HepG2 (cell line): ENCODE results near the gene HSPA1L. TPM values are rescaled to one million over a fixed set of nuclear protein-coding genes. Genes with fewer than 3 reads are reported as not detected.

Experiments used
- AGO2 ChIP-seq: fragments of 200-400 bp; formaldehyde crosslinking; optimal IDR thresholded peaks from 2 replicates; pipeline ENCODE3; 2017; ENCODE audit warnings: mild to moderate bottlenecking, low read depth, low read length, moderate library complexity
- CAMTA2 ChIP-seq: sonication (generic); formaldehyde crosslinking; IDR thresholded peaks from 2 replicates; pipeline ENCODE4 v1.4.0; 2020; ENCODE audit warnings: mild to moderate bottlenecking, missing genetic modification reagents, borderline replicate concordance
- HNF4G ChIP-seq, 2 experiments: sonication (generic) in 1 of 2; formaldehyde crosslinking in 1 of 2; IDR thresholded peaks; 2 replicates each; pipeline versions ENCODE4 v1.4.0 to v1.6.1; 2011 to 2020; ENCODE audit warnings: borderline replicate concordance in 2 of 2, low read depth in 2 of 2, mild to moderate bottlenecking in 2 of 2, low read length in 1 of 2, missing genetic modification reagents in 1 of 2, moderate library complexity in 1 of 2
- HOXA9 ChIP-seq: sonication (generic); formaldehyde crosslinking; IDR thresholded peaks from 2 replicates; pipeline ENCODE4 v1.8.1; 2022; ENCODE audit warnings: missing genetic modification reagents, mild to moderate bottlenecking, moderate library complexity, borderline replicate concordance
- MATR3 ChIP-seq: sonication (generic); formaldehyde crosslinking; IDR thresholded peaks from 2 replicates; pipeline ENCODE4 v1.4.0; 2020; ENCODE audit warnings: missing genetic modification reagents
- POLR2A ChIP-seq, 2 experiments: IDR thresholded peaks; 2 replicates each; pipeline ENCODE4 v1.6.1; 2011; ENCODE audit warnings: low read depth in 2 of 2, low read length in 2 of 2, mild to moderate bottlenecking in 1 of 2, moderate library complexity in 1 of 2; ENCODE audit not compliant: insufficient read depth in 1 of 2
- RAD21 ChIP-seq: fragments of 450-650 bp; formaldehyde crosslinking; IDR thresholded peaks from 2 replicates; pipeline ENCODE4 v1.5.0; 2020; ENCODE audit warnings: mild to moderate bottlenecking
- SIX1 ChIP-seq: sonication (generic); formaldehyde crosslinking; IDR thresholded peaks from 2 replicates; pipeline ENCODE4 v1.4.0; 2020; ENCODE audit warnings: missing genetic modification reagents, borderline replicate concordance
- ZNF543 ChIP-seq: sonication (generic); formaldehyde crosslinking; IDR thresholded peaks from 2 replicates; pipeline ENCODE4 v1.4.0; 2020; ENCODE audit warnings: mild to moderate bottlenecking, missing genetic modification reagents
- ZNF687 ChIP-seq: sonication (generic); formaldehyde crosslinking; IDR thresholded peaks from 2 replicates; pipeline ENCODE4 v1.5.1; 2020; ENCODE audit warnings: mild to moderate bottlenecking, missing genetic modification reagents, moderate library complexity
- ZSCAN5A ChIP-seq: sonication (generic); formaldehyde crosslinking; IDR thresholded peaks from 2 replicates; pipeline ENCODE4 v1.8.0; 2022; ENCODE audit warnings: mild to moderate bottlenecking, missing genetic modification reagents, borderline replicate concordance
- polyA plus RNA-seq, 8 experiments: library from polyadenylated mRNA; depleted of rRNA in 3 of 8; stranded (reverse) in 7 of 8; unstranded in 1 of 8; fragments of >200 nt; fragmentation: Illumina TruSeq in 4 of 8; extraction: Trizol in 4 of 8; gene quantifications; 2 replicates each; pipeline versions ENCODE4 v1.2.1 to v1.2.3, GENCODE V29; 2011 to 2016; ENCODE audit warnings: low read depth in 4 of 8, missing spikeins in 1 of 8, mixed read lengths in 1 of 8; ENCODE audit not compliant: insufficient read depth in 1 of 8
- total RNA-seq, 5 experiments: library from RNA; depleted of rRNA; stranded (reverse); fragments of >200 nt; fragmentation: Illumina TruSeq; extraction: Trizol; gene quantifications; 2 replicates each; pipeline ENCODE4 v1.2.3, GENCODE V29; 2016; ENCODE audit warnings: low read depth in 1 of 5
- TF ChIP-seq, protein P1 (sequence below), 2 experiments: sonication (generic) in 1 of 2; formaldehyde crosslinking in 1 of 2; IDR thresholded peaks; 2 replicates each; pipeline versions ENCODE4 v1.5.1 to v1.6.1; 2011 to 2020; ENCODE audit warnings: borderline replicate concordance in 1 of 2, low read depth in 1 of 2, low read length in 1 of 2, mild to moderate bottlenecking in 1 of 2, missing genetic modification reagents in 1 of 2, moderate library complexity in 1 of 2
- TF ChIP-seq, protein P2 (sequence below): sonication (generic); formaldehyde crosslinking; IDR thresholded peaks from 2 replicates; pipeline ENCODE4 v1.4.0; 2020; ENCODE audit warnings: missing genetic modification reagents
- TF ChIP-seq, protein P3 (sequence below): IDR thresholded peaks from 2 replicates; pipeline ENCODE4 v1.6.1; 2016; ENCODE audit warnings: missing compliant biosample characterization, missing genetic modification reagents, borderline replicate concordance

The HSPA1L gene
- total and polyA plus RNA-seq, 2 of the 13 experiments (the other 11 are each of a cell fraction or from before 2014, with no cell fraction given) = 0.55 to 1.0 TPM

- no peak for TF ChIP-seq ZNF687 (CRISPR knock-in tag)
- TF ChIP-seq AGO2 = peak; percentile 35
- TF ChIP-seq SIX1 (CRISPR knock-in tag) = no peak
- 0 out of 2 replicates have a peak, but pooled peaks have one; percentile 14 for TF ChIP-seq HOXA9
- no peak for TF ChIP-seq ZSCAN5A
- peak in 1 of 2 experiments; percentile 61; a peak in 3 of 4 replicates for TF ChIP-seq POLR2A (IDR thresholded peaks at IDR 0.05; ENCODE audit: insufficient read depth in 1 of 2, low read depth in 2 of 2, low read length in 2 of 2)
- no peak for TF ChIP-seq RAD21 (CRISPR knock-in tag)
- TF ChIP-seq HNF4G (IDR thresholded peaks at IDR 0.05; ENCODE audit: borderline replicate concordance, low read depth, low read length) = no peak
- no peak for TF ChIP-seq HNF4G (CRISPR knock-in tag; IDR thresholded peaks at IDR 0.05; ENCODE audit: borderline replicate concordance, low read depth)
- TF ChIP-seq CAMTA2 (CRISPR knock-in tag) = no peak; the same call in 1 of the 2 replicates
- TF ChIP-seq, protein P1, sequence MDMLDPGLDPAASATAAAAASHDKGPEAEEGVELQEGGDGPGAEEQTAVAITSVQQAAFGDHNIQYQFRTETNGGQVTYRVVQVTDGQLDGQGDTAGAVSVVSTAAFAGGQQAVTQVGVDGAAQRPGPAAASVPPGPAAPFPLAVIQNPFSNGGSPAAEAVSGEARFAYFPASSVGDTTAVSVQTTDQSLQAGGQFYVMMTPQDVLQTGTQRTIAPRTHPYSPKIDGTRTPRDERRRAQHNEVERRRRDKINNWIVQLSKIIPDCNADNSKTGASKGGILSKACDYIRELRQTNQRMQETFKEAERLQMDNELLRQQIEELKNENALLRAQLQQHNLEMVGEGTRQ (IDR thresholded peaks at IDR 0.05; ENCODE audit: low read depth, low read length) = no peak
- TF ChIP-seq, protein P1 (CRISPR knock-in tag; IDR thresholded peaks at IDR 0.05; ENCODE audit: borderline replicate concordance) = no peak
- TF ChIP-seq, protein P2, sequence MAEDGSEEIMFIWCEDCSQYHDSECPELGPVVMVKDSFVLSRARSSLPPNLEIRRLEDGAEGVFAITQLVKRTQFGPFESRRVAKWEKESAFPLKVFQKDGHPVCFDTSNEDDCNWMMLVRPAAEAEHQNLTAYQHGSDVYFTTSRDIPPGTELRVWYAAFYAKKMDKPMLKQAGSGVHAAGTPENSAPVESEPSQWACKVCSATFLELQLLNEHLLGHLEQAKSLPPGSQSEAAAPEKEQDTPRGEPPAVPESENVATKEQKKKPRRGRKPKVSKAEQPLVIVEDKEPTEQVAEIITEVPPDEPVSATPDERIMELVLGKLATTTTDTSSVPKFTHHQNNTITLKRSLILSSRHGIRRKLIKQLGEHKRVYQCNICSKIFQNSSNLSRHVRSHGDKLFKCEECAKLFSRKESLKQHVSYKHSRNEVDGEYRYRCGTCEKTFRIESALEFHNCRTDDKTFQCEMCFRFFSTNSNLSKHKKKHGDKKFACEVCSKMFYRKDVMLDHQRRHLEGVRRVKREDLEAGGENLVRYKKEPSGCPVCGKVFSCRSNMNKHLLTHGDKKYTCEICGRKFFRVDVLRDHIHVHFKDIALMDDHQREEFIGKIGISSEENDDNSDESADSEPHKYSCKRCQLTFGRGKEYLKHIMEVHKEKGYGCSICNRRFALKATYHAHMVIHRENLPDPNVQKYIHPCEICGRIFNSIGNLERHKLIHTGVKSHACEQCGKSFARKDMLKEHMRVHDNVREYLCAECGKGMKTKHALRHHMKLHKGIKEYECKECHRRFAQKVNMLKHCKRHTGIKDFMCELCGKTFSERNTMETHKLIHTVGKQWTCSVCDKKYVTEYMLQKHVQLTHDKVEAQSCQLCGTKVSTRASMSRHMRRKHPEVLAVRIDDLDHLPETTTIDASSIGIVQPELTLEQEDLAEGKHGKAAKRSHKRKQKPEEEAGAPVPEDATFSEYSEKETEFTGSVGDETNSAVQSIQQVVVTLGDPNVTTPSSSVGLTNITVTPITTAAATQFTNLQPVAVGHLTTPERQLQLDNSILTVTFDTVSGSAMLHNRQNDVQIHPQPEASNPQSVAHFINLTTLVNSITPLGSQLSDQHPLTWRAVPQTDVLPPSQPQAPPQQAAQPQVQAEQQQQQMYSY = no peak
- peak; percentile 49; the same call in 1 of the 2 replicates for TF ChIP-seq ZNF543 (CRISPR knock-in tag)
- TF ChIP-seq MATR3 = no peak
- TF ChIP-seq, protein P3, sequence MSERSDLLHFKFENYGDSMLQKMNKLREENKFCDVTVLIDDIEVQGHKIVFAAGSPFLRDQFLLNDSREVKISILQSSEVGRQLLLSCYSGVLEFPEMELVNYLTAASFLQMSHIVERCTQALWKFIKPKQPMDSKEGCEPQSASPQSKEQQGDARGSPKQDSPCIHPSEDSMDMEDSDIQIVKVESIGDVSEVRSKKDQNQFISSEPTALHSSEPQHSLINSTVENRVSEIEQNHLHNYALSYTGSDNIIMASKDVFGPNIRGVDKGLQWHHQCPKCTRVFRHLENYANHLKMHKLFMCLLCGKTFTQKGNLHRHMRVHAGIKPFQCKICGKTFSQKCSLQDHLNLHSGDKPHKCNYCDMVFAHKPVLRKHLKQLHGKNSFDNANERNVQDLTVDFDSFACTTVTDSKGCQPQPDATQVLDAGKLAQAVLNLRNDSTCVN = no peak
These were observed 20.0 kb downstream of the HSPA1L start (continued) for GRCh38 chr6:31794866-31795615.
